ENCODE measurements around the gene DEK. TPM values are rescaled to one million over a fixed set of nuclear protein-coding genes. Genes with fewer than 3 reads are reported as not detected.

DEK gene
- total and polyA plus RNA-seq, 2 of the 13 experiments (the other 11 are each of a cell fraction or from before 2014, with no cell fraction given): 53.2 to 276 TPM

GRCh38 chr6:18262702-18263417, 1.5 kb downstream of the DEK start (continued):
- TF ChIP-seq, protein P1, sequence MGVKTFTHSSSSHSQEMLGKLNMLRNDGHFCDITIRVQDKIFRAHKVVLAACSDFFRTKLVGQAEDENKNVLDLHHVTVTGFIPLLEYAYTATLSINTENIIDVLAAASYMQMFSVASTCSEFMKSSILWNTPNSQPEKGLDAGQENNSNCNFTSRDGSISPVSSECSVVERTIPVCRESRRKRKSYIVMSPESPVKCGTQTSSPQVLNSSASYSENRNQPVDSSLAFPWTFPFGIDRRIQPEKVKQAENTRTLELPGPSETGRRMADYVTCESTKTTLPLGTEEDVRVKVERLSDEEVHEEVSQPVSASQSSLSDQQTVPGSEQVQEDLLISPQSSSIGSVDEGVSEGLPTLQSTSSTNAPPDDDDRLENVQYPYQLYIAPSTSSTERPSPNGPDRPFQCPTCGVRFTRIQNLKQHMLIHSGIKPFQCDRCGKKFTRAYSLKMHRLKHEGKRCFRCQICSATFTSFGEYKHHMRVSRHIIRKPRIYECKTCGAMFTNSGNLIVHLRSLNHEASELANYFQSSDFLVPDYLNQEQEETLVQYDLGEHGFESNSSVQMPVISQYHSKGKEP (CRISPR knock-in tag; IDR thresholded peaks at IDR 0.05): no peak
- TF ChIP-seq, protein P2, sequence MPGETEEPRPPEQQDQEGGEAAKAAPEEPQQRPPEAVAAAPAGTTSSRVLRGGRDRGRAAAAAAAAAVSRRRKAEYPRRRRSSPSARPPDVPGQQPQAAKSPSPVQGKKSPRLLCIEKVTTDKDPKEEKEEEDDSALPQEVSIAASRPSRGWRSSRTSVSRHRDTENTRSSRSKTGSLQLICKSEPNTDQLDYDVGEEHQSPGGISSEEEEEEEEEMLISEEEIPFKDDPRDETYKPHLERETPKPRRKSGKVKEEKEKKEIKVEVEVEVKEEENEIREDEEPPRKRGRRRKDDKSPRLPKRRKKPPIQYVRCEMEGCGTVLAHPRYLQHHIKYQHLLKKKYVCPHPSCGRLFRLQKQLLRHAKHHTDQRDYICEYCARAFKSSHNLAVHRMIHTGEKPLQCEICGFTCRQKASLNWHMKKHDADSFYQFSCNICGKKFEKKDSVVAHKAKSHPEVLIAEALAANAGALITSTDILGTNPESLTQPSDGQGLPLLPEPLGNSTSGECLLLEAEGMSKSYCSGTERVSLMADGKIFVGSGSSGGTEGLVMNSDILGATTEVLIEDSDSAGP (CRISPR knock-in tag; IDR thresholded peaks at IDR 0.05; ENCODE audit: borderline replicate concordance): no peak
- TF ChIP-seq RFXANK (CRISPR knock-in tag; IDR thresholded peaks at IDR 0.05): no peak
- TF ChIP-seq, protein P3, sequence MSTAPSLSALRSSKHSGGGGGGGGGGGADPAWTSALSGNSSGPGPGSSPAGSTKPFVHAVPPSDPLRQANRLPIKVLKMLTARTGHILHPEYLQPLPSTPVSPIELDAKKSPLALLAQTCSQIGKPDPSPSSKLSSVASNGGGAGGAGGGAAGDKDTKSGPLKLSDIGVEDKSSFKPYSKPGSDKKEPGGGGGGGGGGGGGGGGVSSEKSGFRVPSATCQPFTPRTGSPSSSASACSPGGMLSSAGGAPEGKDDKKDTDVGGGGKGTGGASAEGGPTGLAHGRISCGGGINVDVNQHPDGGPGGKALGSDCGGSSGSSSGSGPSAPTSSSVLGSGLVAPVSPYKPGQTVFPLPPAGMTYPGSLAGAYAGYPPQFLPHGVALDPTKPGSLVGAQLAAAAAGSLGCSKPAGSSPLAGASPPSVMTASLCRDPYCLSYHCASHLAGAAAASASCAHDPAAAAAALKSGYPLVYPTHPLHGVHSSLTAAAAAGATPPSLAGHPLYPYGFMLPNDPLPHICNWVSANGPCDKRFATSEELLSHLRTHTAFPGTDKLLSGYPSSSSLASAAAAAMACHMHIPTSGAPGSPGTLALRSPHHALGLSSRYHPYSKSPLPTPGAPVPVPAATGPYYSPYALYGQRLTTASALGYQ (CRISPR knock-in tag; IDR thresholded peaks at IDR 0.05): 0 out of 2 replicates have a peak, but pooled peaks have one; percentile 9
- TF ChIP-seq, protein P4, sequence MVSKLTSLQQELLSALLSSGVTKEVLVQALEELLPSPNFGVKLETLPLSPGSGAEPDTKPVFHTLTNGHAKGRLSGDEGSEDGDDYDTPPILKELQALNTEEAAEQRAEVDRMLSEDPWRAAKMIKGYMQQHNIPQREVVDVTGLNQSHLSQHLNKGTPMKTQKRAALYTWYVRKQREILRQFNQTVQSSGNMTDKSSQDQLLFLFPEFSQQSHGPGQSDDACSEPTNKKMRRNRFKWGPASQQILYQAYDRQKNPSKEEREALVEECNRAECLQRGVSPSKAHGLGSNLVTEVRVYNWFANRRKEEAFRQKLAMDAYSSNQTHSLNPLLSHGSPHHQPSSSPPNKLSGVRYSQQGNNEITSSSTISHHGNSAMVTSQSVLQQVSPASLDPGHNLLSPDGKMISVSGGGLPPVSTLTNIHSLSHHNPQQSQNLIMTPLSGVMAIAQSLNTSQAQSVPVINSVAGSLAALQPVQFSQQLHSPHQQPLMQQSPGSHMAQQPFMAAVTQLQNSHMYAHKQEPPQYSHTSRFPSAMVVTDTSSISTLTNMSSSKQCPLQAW (CRISPR knock-in tag; IDR thresholded peaks at IDR 0.05): peak; percentile 53; the same call in 1 of the 2 replicates
- TF ChIP-seq, protein P5, sequence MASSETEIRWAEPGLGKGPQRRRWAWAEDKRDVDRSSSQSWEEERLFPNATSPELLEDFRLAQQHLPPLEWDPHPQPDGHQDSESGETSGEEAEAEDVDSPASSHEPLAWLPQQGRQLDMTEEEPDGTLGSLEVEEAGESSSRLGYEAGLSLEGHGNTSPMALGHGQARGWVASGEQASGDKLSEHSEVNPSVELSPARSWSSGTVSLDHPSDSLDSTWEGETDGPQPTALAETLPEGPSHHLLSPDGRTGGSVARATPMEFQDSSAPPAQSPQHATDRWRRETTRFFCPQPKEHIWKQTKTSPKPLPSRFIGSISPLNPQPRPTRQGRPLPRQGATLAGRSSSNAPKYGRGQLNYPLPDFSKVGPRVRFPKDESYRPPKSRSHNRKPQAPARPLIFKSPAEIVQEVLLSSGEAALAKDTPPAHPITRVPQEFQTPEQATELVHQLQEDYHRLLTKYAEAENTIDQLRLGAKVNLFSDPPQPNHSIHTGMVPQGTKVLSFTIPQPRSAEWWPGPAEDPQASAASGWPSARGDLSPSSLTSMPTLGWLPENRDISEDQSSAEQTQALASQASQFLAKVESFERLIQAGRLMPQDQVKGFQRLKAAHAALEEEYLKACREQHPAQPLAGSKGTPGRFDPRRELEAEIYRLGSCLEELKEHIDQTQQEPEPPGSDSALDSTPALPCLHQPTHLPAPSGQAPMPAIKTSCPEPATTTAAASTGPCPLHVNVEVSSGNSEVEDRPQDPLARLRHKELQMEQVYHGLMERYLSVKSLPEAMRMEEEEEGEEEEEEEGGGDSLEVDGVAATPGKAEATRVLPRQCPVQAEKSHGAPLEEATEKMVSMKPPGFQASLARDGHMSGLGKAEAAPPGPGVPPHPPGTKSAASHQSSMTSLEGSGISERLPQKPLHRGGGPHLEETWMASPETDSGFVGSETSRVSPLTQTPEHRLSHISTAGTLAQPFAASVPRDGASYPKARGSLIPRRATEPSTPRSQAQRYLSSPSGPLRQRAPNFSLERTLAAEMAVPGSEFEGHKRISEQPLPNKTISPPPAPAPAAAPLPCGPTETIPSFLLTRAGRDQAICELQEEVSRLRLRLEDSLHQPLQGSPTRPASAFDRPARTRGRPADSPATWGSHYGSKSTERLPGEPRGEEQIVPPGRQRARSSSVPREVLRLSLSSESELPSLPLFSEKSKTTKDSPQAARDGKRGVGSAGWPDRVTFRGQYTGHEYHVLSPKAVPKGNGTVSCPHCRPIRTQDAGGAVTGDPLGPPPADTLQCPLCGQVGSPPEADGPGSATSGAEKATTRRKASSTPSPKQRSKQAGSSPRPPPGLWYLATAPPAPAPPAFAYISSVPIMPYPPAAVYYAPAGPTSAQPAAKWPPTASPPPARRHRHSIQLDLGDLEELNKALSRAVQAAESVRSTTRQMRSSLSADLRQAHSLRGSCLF (CRISPR knock-in tag; IDR thresholded peaks at IDR 0.05; ENCODE audit: borderline replicate concordance): no peak
- TF ChIP-seq SAFB2 (CRISPR knock-in tag; IDR thresholded peaks at IDR 0.05; ENCODE audit: borderline replicate concordance, low read depth): 0 out of 2 replicates have a peak, but pooled peaks have one; percentile 30
- TF ChIP-seq, protein P6, sequence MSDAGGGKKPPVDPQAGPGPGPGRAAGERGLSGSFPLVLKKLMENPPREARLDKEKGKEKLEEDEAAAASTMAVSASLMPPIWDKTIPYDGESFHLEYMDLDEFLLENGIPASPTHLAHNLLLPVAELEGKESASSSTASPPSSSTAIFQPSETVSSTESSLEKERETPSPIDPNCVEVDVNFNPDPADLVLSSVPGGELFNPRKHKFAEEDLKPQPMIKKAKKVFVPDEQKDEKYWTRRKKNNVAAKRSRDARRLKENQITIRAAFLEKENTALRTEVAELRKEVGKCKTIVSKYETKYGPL (CRISPR knock-in tag; IDR thresholded peaks at IDR 0.05): 0 out of 2 replicates have a peak, but pooled peaks have one; percentile 12
- no peak for TF ChIP-seq ZNF557 (CRISPR knock-in tag; IDR thresholded peaks at IDR 0.05)
- TF ChIP-seq MTF2 (CRISPR knock-in tag; IDR thresholded peaks at IDR 0.05; ENCODE audit: borderline replicate concordance): no peak
- TF ChIP-seq YEATS4 (CRISPR knock-in tag; IDR thresholded peaks at IDR 0.05; ENCODE audit: borderline replicate concordance): no peak
- TF ChIP-seq NFATC3 (CRISPR knock-in tag; IDR thresholded peaks at IDR 0.05): no peak
- TF ChIP-seq SNRNP70 (IDR thresholded peaks at IDR 0.05; ENCODE audit: low read depth, low read length): no peak
- TF ChIP-seq ZNF83 (CRISPR knock-in tag; IDR thresholded peaks at IDR 0.05; ENCODE audit: borderline replicate concordance): no peak
- TF ChIP-seq ZNF143 (CRISPR knock-in tag; IDR thresholded peaks at IDR 0.05): no peak
